MM.1S (cell line): ENCODE data around the gene EIF2AK3.

Source experiments
- EZH2 ChIP-seq: fragments of 300-600 bp; sonication (generic); optimal IDR thresholded peaks from 2 replicates; pipeline ENCODE3; 2017; ENCODE audit warnings: low read depth, mild to moderate bottlenecking, antibody characterized with exemption, low read length, mixed read lengths
- EZH2phosphoT487 ChIP-seq: fragments of 300-600 bp; sonication (generic); IDR thresholded peaks from 2 replicates; pipeline ENCODE4 v1.6.1; 2018; ENCODE audit warnings: antibody characterized with exemption, low read length
- TF ChIP-seq, protein P1 (sequence below): fragments of 300-600 bp; sonication (generic); IDR thresholded peaks from 2 replicates; pipeline ENCODE4 v1.5.1; 2016; ENCODE audit warnings: antibody characterized with exemption, low read length, mixed read lengths

DNA sequence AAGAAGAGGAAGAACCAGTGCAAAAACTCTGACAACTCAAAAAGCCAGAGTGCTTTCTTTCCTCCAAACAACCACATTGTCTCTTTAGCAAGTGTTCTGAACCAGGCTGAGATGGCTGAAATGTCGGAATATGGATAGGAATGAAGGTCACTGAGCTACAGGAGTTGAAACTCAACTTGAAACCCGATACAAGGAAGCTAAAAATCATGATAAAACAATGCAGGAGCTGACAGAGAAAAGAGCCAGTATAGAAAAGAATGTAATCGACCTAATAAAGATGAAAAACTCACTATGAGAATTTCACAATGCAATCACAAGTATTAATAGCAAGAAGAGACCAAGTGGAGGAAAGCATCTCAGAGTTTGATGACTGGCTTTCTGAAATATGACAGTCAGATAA, 15.0 kb upstream of the EIF2AK3 start:
- TF ChIP-seq, protein P1, sequence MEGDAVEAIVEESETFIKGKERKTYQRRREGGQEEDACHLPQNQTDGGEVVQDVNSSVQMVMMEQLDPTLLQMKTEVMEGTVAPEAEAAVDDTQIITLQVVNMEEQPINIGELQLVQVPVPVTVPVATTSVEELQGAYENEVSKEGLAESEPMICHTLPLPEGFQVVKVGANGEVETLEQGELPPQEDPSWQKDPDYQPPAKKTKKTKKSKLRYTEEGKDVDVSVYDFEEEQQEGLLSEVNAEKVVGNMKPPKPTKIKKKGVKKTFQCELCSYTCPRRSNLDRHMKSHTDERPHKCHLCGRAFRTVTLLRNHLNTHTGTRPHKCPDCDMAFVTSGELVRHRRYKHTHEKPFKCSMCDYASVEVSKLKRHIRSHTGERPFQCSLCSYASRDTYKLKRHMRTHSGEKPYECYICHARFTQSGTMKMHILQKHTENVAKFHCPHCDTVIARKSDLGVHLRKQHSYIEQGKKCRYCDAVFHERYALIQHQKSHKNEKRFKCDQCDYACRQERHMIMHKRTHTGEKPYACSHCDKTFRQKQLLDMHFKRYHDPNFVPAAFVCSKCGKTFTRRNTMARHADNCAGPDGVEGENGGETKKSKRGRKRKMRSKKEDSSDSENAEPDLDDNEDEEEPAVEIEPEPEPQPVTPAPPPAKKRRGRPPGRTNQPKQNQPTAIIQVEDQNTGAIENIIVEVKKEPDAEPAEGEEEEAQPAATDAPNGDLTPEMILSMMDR: no peak
- TF ChIP-seq EZH2 (no peak), EZH2phosphoT487 (no peak)
